ENCODE data around the gene STK11IP.

Gene STK11IP

GRCh38 chr2:219631904-219632759, 34.5 kb downstream of the STK11IP start:
- H3K27me3 ChIP-seq (ENCODE audit: low read depth, low read length) = peaks cover 8% of the 10 kb centered on the region
- no peaks in the 10 kb centered on the region for H4K20me1 ChIP-seq (ENCODE audit: insufficient read depth, low read length)
- H3K36me3 ChIP-seq (replicated peaks; ENCODE audit: low read depth, low read length) = no peaks in the 10 kb centered on the region
- H2AFZ ChIP-seq (ENCODE audit: low read depth, low read length) = no peak overlapping the region
- H3K79me2 ChIP-seq (ENCODE audit: low read length) = no peaks in the 10 kb centered on the region
- no peak overlapping the region for H3K27ac ChIP-seq (ENCODE audit: low read length)
- H3K4me1 ChIP-seq (ENCODE audit: low read length) = no peaks in the 10 kb centered on the region
- no peak overlapping the region for H3K9ac ChIP-seq (ENCODE audit: low read length)
- H3K9me3 ChIP-seq (ENCODE audit: insufficient read depth, low read length) = no peaks in the 10 kb centered on the region
- no peak overlapping the region for H3K4me2 ChIP-seq (ENCODE audit: low read length)
- H3K4me3 ChIP-seq (ENCODE audit: low read length) = no peak overlapping the region
- TF ChIP-seq EZH2phosphoT487 (IDR thresholded peaks at IDR 0.05; ENCODE audit: low read depth) = no peak
- TF ChIP-seq, protein P1, sequence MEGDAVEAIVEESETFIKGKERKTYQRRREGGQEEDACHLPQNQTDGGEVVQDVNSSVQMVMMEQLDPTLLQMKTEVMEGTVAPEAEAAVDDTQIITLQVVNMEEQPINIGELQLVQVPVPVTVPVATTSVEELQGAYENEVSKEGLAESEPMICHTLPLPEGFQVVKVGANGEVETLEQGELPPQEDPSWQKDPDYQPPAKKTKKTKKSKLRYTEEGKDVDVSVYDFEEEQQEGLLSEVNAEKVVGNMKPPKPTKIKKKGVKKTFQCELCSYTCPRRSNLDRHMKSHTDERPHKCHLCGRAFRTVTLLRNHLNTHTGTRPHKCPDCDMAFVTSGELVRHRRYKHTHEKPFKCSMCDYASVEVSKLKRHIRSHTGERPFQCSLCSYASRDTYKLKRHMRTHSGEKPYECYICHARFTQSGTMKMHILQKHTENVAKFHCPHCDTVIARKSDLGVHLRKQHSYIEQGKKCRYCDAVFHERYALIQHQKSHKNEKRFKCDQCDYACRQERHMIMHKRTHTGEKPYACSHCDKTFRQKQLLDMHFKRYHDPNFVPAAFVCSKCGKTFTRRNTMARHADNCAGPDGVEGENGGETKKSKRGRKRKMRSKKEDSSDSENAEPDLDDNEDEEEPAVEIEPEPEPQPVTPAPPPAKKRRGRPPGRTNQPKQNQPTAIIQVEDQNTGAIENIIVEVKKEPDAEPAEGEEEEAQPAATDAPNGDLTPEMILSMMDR (IDR thresholded peaks at IDR 0.05; ENCODE audit: low read depth, low read length) = no peak

DNA sequence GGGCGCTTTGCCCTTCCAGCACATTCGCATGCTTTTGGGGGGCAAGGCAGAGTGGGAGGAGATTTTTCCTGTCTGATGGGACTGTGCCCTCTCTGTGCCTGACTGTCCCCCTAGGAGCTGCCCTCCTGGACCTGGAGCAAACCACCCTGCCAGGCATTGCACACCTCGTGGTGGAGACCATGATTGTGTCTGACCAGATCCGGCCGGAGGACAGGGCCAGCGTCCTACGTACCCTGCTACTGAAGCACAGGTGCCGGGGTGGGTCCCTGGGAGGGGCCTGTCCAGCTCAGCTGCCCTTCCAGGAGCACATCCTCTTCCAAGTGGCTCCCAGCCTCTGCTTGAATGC, 35.1 kb downstream of the STK11IP start:
- Histone ChIP-seq H3K27ac (ENCODE audit: low read length) (no peak overlapping the region), H3K4me2 (ENCODE audit: low read length) (no peak overlapping the region), H3K4me3 (ENCODE audit: low read length) (no peak overlapping the region), H3K36me3 (replicated peaks; ENCODE audit: low read depth, low read length) (no peaks in the 10 kb centered on the region), H3K4me1 (ENCODE audit: low read length) (no peaks in the 10 kb centered on the region), H4K20me1 (ENCODE audit: insufficient read depth, low read length) (no peaks in the 10 kb centered on the region), H3K79me2 (ENCODE audit: low read length) (no peaks in the 10 kb centered on the region), H3K27me3 (ENCODE audit: low read depth, low read length) (peaks cover 7% of the 10 kb centered on the region; the same call in 1 of the 2 replicates), H3K9ac (ENCODE audit: low read length) (no peak overlapping the region), H2AFZ (ENCODE audit: low read depth, low read length) (no peak overlapping the region), H3K9me3 (ENCODE audit: insufficient read depth, low read length) (no peaks in the 10 kb centered on the region)
- TF ChIP-seq, protein P1 (IDR thresholded peaks at IDR 0.05; ENCODE audit: low read depth, low read length) = no peak
- no peak for TF ChIP-seq EZH2phosphoT487 (IDR thresholded peaks at IDR 0.05; ENCODE audit: low read depth)

- Histone ChIP-seq H3K27ac (ENCODE audit: low read length) (no peak overlapping the region), H3K4me3 (ENCODE audit: low read length) (no peak overlapping the region), H3K4me2 (ENCODE audit: low read length) (no peak overlapping the region), H3K79me2 (ENCODE audit: low read length) (no peaks in the 10 kb centered on the region), H3K4me1 (ENCODE audit: low read length) (peaks cover 4% of the 10 kb centered on the region), H3K9ac (ENCODE audit: low read length) (no peak overlapping the region), H3K36me3 (replicated peaks; ENCODE audit: low read depth, low read length) (no peaks in the 10 kb centered on the region), H3K9me3 (ENCODE audit: insufficient read depth, low read length) (no peaks in the 10 kb centered on the region), H2AFZ (ENCODE audit: low read depth, low read length) (no peak overlapping the region), H4K20me1 (ENCODE audit: insufficient read depth, low read length) (no peaks in the 10 kb centered on the region), H3K27me3 (ENCODE audit: low read depth, low read length) (peaks cover 7% of the 10 kb centered on the region; the same call in 1 of the 2 replicates)
- TF ChIP-seq, protein P1 (IDR thresholded peaks at IDR 0.05; ENCODE audit: low read depth, low read length) = no peak
- no peak for TF ChIP-seq EZH2phosphoT487 (IDR thresholded peaks at IDR 0.05; ENCODE audit: low read depth)
Observed at GRCh38 chr2:219633276-219634065, 35.8 kb downstream of the STK11IP start.
